Neural cell (in vitro differentiated cells): ENCODE data around the gene NLRP12. TPM values are rescaled to one million over a fixed set of nuclear protein-coding genes. Genes with fewer than 3 reads are reported as not detected.

Experiments used
- H2AFZ ChIP-seq: fragments of 200-600, 300-800 bp; sonication (generic), shearing (Covaris generic); 2 replicates; pipeline ENCODE4 v1.6.0; 2014; ENCODE audit warnings: low read depth, mild to moderate bottlenecking, antibody characterized with exemption, low read length, moderate library complexity
- H3F3A ChIP-seq: fragments of 200-600 bp; shearing (Covaris generic); 2 replicates; pipeline ENCODE4 v1.6.1; 2016; ENCODE audit warnings: mild to moderate bottlenecking, moderate library complexity, mixed read lengths, antibody characterized with exemption, low read length; ENCODE audit not compliant: insufficient read depth, poor library complexity, severe bottlenecking
- H3K27ac ChIP-seq: fragments of 200-600, 300-800 bp; sonication (generic), shearing (Covaris generic); 2 replicates; pipeline ENCODE4 v1.5.1; 2014; ENCODE audit warnings: mild to moderate bottlenecking, low read length, moderate library complexity
- H3K27me3 ChIP-seq: fragments of 300-800, 200-600 bp; sonication (generic), shearing (Covaris generic); 2 replicates; pipeline ENCODE4 v1.6.0; 2014; ENCODE audit warnings: mild to moderate bottlenecking, low read depth, low read length, moderate library complexity; ENCODE audit not compliant: insufficient read depth
- H3K36me3 ChIP-seq: fragments of 300-800, 200-600 bp; sonication (generic), shearing (Covaris generic); 2 replicates; pipeline ENCODE4 v1.5.1; 2014; ENCODE audit warnings: mild to moderate bottlenecking, antibody characterized with exemption, low read length, moderate library complexity; ENCODE audit not compliant: insufficient read depth
- H3K4me2 ChIP-seq: fragments of 300-800, 200-600 bp; sonication (generic), shearing (Covaris generic); 2 replicates; pipeline ENCODE4 v1.6.0; 2014; ENCODE audit warnings: mild to moderate bottlenecking, low read length
- H3K4me3 ChIP-seq: fragments of 300-800, 200-600 bp; sonication (generic), shearing (Covaris generic); 2 replicates; pipeline ENCODE4 v1.5.1; 2014; ENCODE audit warnings: mild to moderate bottlenecking, low read length, moderate library complexity
- H3K79me2 ChIP-seq: fragments of 200-600 bp; shearing (Covaris generic); replicated peaks from 2 replicates; pipeline ENCODE4 v1.6.0; 2014; ENCODE audit warnings: mild to moderate bottlenecking, low read length, moderate library complexity; ENCODE audit not compliant: insufficient read depth
- H3K9ac ChIP-seq: fragments of 300-800, 200-600 bp; sonication (generic), shearing (Covaris generic); 2 replicates; pipeline ENCODE4 v1.6.1; 2016; ENCODE audit warnings: mild to moderate bottlenecking, low read length, mixed read lengths
- H3K9me2 ChIP-seq: fragments of 200-600 bp; shearing (Covaris generic); 2 replicates; pipeline ENCODE4 v1.6.1; 2016; ENCODE audit warnings: mild to moderate bottlenecking, low read length, mixed read lengths; ENCODE audit not compliant: insufficient read depth
- H3K9me3 ChIP-seq: fragments of 200-600, 300-800 bp; sonication (generic), shearing (Covaris generic); 2 replicates; pipeline ENCODE4 v1.6.1; 2016; ENCODE audit warnings: mild to moderate bottlenecking, mixed run types, low read length, moderate library complexity, mixed read lengths
- H4K20me1 ChIP-seq: fragments of 200-600 bp; shearing (Covaris generic); 2 replicates; pipeline ENCODE4 v1.6.1; 2016; ENCODE audit warnings: mild to moderate bottlenecking, mixed run types; ENCODE audit not compliant: insufficient read depth
- EP300 ChIP-seq: fragments of 450-650 bp; conservative IDR thresholded peaks from 2 replicates; pipeline ENCODE4 v1.6.1; 2014; ENCODE audit warnings: antibody characterized with exemption, mild to moderate bottlenecking, moderate library complexity; ENCODE audit not compliant: poor library complexity, severe bottlenecking
- EZH2 ChIP-seq: fragments of 200-600, 300-800 bp; shearing (Covaris generic), sonication (generic); IDR thresholded peaks from 2 replicates; pipeline ENCODE4 v1.6.1; 2014; ENCODE audit warnings: antibody characterized with exemption, low read length, borderline replicate concordance, mild to moderate bottlenecking; ENCODE audit not compliant: insufficient read depth, poor library complexity, severe bottlenecking
- MXI1 ChIP-seq: fragments of 450-650 bp; conservative IDR thresholded peaks from 2 replicates; pipeline ENCODE4 v1.6.1; 2014; ENCODE audit warnings: antibody characterized with exemption, mild to moderate bottlenecking; ENCODE audit not compliant: poor library complexity, severe bottlenecking
- POLR2AphosphoS5 ChIP-seq: IDR thresholded peaks from 2 replicates; pipeline ENCODE4 v1.6.1; 2012
- RAD21 ChIP-seq: fragments of 450-650 bp; conservative IDR thresholded peaks from 2 replicates; pipeline ENCODE4 v1.6.1; 2014; ENCODE audit warnings: antibody characterized with exemption, mild to moderate bottlenecking, moderate library complexity
- SMC3 ChIP-seq: fragments of 450-650 bp; conservative IDR thresholded peaks from 2 replicates; pipeline ENCODE4 v1.6.1; 2014; ENCODE audit warnings: antibody characterized with exemption, mild to moderate bottlenecking, moderate library complexity; ENCODE audit not compliant: poor library complexity
- TAF1 ChIP-seq: IDR thresholded peaks from 2 replicates; pipeline ENCODE4 v1.6.1; 2012; ENCODE audit warnings: low read depth
- polyA plus RNA-seq: library from polyadenylated mRNA; depleted of rRNA; stranded (reverse); fragments of >200 nt; gene quantifications from 2 replicates; pipeline ENCODE4 v1.2.3, GENCODE V29; 2014
- TF ChIP-seq, protein P1 (sequence below): fragments of 450-650 bp; IDR thresholded peaks from 2 replicates; pipeline ENCODE4 v1.5.1; 2014; ENCODE audit warnings: antibody characterized with exemption, mild to moderate bottlenecking, moderate library complexity; ENCODE audit not compliant: poor library complexity, severe bottlenecking
- TF ChIP-seq, protein P2 (sequence below): IDR thresholded peaks from 2 replicates; pipeline ENCODE4 v1.6.1; 2012; ENCODE audit warnings: borderline replicate concordance

The NLRP12 gene
- polyA plus RNA-seq, 1 donor from 2014 or later, result not detected

DNA sequence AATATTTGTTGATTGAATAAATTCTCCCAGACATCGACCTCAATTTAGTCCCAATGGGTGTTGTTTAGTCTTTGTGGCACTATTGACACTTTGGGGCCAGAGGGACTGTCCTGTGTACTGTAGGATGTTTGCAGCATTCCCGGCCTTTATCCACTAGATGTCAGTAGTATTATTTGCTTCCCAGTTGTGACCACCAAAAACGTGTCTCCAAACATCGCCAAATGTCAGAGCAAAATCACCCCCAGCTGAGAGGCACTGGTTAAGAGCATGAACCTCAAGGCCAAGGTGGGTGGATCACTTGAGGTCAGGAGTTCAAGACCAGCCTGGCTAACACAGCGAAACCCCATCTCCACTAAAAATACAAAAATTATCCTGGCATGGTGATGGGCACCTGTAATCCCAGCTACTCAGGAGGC lies 15.4 kb downstream of the NLRP12 start:
- H4K20me1 ChIP-seq, result no peaks in the 10 kb centered on the region
- H3K9me2 ChIP-seq, result no peaks in the 10 kb centered on the region
- no peaks in the 10 kb centered on the region for H3K9me3 ChIP-seq
- no peak overlapping the region for H3K4me3 ChIP-seq
- H3K36me3 ChIP-seq, result no peaks in the 10 kb centered on the region
- no peaks in the 10 kb centered on the region for H3K79me2 ChIP-seq
- H2AFZ ChIP-seq, result no peak overlapping the region
- no peak overlapping the region for H3K27ac ChIP-seq
- H3K27me3 ChIP-seq, result no peaks in the 10 kb centered on the region
- TF ChIP-seq EZH2 (no peak), MXI1 (no peak), TAF1 (no peak), EP300 (no peak), SMC3 (peak; percentile 82), RAD21 (peak; percentile 80), POLR2AphosphoS5 (no peak)
- TF ChIP-seq, protein P1, sequence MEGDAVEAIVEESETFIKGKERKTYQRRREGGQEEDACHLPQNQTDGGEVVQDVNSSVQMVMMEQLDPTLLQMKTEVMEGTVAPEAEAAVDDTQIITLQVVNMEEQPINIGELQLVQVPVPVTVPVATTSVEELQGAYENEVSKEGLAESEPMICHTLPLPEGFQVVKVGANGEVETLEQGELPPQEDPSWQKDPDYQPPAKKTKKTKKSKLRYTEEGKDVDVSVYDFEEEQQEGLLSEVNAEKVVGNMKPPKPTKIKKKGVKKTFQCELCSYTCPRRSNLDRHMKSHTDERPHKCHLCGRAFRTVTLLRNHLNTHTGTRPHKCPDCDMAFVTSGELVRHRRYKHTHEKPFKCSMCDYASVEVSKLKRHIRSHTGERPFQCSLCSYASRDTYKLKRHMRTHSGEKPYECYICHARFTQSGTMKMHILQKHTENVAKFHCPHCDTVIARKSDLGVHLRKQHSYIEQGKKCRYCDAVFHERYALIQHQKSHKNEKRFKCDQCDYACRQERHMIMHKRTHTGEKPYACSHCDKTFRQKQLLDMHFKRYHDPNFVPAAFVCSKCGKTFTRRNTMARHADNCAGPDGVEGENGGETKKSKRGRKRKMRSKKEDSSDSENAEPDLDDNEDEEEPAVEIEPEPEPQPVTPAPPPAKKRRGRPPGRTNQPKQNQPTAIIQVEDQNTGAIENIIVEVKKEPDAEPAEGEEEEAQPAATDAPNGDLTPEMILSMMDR, result peak; percentile 75
- TF ChIP-seq, protein P2, sequence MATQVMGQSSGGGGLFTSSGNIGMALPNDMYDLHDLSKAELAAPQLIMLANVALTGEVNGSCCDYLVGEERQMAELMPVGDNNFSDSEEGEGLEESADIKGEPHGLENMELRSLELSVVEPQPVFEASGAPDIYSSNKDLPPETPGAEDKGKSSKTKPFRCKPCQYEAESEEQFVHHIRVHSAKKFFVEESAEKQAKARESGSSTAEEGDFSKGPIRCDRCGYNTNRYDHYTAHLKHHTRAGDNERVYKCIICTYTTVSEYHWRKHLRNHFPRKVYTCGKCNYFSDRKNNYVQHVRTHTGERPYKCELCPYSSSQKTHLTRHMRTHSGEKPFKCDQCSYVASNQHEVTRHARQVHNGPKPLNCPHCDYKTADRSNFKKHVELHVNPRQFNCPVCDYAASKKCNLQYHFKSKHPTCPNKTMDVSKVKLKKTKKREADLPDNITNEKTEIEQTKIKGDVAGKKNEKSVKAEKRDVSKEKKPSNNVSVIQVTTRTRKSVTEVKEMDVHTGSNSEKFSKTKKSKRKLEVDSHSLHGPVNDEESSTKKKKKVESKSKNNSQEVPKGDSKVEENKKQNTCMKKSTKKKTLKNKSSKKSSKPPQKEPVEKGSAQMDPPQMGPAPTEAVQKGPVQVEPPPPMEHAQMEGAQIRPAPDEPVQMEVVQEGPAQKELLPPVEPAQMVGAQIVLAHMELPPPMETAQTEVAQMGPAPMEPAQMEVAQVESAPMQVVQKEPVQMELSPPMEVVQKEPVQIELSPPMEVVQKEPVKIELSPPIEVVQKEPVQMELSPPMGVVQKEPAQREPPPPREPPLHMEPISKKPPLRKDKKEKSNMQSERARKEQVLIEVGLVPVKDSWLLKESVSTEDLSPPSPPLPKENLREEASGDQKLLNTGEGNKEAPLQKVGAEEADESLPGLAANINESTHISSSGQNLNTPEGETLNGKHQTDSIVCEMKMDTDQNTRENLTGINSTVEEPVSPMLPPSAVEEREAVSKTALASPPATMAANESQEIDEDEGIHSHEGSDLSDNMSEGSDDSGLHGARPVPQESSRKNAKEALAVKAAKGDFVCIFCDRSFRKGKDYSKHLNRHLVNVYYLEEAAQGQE, result no peak
- H3F3A ChIP-seq, result no peaks in the 10 kb centered on the region
- no peak overlapping the region for H3K4me2 ChIP-seq
- no peak overlapping the region for H3K9ac ChIP-seq

DNA sequence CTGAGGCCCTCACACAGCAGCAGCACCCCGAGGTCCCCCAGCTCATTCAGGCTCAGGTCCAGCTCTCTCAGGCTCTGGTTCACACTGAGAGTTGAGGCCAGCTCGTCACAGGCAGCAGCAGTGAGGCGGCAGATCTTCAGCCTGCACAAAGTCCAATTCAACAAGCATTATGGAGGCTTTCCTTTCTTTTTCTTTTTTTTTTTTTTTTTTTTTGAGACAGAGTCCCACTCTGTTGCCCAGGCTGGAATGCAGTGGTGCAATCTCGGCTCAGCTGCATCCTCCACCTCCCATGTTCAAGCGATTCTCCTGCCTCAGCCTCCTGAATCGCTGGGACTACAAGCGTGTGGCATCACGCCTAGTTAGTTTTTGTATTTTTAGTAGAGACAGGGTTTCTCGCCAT lies 22.9 kb downstream of the NLRP12 start:
- no peaks in the 10 kb centered on the region for H3K9me3 ChIP-seq
- no peaks in the 10 kb centered on the region for H3K9me2 ChIP-seq
- H3K27ac ChIP-seq, result no peak overlapping the region
- H3K36me3 ChIP-seq, result no peaks in the 10 kb centered on the region
- no peak for TF ChIP-seq EZH2
- no peak for TF ChIP-seq TAF1
- TF ChIP-seq POLR2AphosphoS5, result no peak
- TF ChIP-seq, protein P2, result no peak
- TF ChIP-seq, protein P1, result no peak
- TF ChIP-seq RAD21, result no peak
- no peak for TF ChIP-seq SMC3
- no peak for TF ChIP-seq MXI1
- TF ChIP-seq EP300, result no peak
- H3K4me2 ChIP-seq, result no peak overlapping the region
- H3K27me3 ChIP-seq, result no peaks in the 10 kb centered on the region
- H3K9ac ChIP-seq, result no peak overlapping the region
- no peaks in the 10 kb centered on the region for H4K20me1 ChIP-seq
- no peak overlapping the region for H3K4me3 ChIP-seq
- H2AFZ ChIP-seq, result no peak overlapping the region
- H3F3A ChIP-seq, result no peaks in the 10 kb centered on the region
- no peaks in the 10 kb centered on the region for H3K79me2 ChIP-seq
